T-helper 9 cell (primary cell): ENCODE measurements around the gene ARHGAP9.
"Not testable (repeated sequence)": the region's sequence is repeated elsewhere in the genome, so short reads cannot be mapped to it uniquely, and the experiment has no call there.

Source experiments
- DNase-seq: peaks from one replicate; pipeline ENCODE4 v3.0.0-alpha.2; 2020
- total RNA-seq, 2 donors: gene quantifications; one replicate each; lab custom pipeline; 2026; lab: John Stamatoyannopoulos, UW

Gene ARHGAP9
- total RNA-seq: 130 to 336 reads per million in 2 donors

DNA sequence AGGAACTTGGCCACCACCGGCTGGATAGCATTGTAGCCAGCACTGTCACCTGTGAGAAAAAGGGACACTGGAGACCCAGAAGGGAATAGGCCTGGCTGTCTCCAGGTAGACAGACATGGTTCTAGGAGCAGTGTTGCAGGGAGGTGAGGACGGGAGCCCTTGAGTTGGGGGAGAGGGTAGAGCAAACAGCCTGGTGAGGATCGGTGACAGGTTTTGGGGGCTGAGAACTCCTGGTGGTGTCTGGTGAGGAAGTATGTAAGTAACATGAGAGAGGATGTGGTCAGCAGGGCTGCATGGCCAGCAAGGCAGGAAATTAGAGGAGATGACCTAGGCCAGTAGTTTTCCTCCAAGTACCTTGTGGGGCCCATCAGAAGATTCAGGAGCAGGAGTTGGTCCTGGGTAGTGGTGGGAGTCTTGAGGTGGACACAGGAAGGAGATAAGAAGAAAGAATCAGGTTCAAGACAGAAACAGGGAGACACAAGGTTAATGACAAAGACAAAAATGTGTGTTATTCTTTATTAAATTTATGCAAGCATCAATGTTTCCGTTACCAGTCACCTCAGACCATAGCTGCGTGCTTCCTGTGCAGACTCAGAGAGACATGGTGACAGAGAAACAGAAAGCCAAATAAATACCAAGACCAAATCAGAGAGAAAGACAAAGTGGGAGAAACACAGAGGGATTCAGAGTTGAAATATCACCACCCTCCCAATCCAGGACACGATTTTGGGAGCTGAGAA is at the start of gene ARHGAP9:
TSS of gene ARHGAP9 (minus strand) at position 491 of the 740 bp plus-strand sequence. CDS start at position 31, 460 bp downstream.
- peak; percentile 43 for DNase-seq

GRCh38 chr12:57528831-57529555 is 49.3 kb upstream of the ARHGAP9 start:
- no peak for DNase-seq

- DNase-seq: no peak
Observed at GRCh38 chr12:57528176-57528575, 48.5 kb upstream of the ARHGAP9 start.

DNA sequence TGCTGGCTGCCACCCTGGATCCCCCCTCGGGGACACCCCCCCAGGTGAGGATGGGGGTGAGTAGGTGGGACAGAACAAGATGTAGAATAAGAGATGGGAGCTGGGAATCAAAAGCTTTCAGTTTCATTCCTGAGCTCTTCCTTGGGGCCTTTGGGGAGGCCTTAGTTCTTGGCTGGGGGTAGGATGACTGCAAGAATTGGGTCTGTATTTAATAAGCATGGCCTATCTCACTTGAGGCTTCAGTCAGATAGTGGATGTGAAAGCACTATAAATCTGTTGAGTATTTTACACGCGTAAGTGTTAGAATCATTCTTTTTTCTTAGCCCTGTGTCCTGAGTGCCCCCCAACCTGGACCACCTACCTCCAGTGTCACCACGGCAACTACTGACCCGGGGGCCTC is 47.5 kb upstream of the ARHGAP9 start:
- DNase-seq: no peak

- DNase-seq: no peak
Observed at GRCh38 chr12:57526477-57527126, 46.9 kb upstream of the ARHGAP9 start.

DNA sequence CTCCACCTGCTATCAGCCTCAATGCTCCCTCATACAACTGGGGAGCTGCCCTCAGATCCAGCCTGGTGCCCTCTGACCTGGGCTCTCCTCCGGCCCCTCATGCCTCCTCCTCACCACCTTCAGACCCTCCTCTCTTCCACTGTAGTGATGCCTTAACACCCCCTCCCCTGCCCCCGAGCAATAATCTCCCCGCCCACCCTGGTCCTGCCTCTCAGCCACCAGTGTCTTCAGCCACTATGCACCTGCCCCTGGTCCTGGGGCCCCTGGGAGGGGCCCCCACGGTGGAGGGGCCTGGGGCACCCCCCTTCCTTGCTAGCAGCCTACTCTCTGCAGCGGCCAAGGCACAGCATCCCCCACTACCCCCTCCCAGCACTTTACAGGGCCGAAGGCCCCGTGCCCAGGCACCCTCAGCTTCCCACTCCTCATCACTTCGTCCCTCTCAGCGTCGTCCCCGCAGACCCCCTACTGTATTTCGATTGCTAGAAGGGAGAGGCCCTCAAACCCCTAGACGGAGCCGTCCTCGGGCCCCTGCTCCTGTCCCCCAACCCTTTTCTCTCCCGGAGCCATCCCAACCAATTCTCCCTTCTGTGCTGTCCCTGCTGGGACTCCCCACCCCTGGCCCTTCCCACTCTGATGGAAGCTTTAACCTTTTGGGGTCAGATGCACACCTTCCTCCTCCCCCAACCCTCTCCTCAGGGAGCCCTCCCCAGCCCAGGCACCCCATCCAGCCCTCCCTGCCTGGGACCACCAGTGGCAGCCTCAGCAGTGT is 46.1 kb upstream of the ARHGAP9 start:
- no peak for DNase-seq

DNA sequence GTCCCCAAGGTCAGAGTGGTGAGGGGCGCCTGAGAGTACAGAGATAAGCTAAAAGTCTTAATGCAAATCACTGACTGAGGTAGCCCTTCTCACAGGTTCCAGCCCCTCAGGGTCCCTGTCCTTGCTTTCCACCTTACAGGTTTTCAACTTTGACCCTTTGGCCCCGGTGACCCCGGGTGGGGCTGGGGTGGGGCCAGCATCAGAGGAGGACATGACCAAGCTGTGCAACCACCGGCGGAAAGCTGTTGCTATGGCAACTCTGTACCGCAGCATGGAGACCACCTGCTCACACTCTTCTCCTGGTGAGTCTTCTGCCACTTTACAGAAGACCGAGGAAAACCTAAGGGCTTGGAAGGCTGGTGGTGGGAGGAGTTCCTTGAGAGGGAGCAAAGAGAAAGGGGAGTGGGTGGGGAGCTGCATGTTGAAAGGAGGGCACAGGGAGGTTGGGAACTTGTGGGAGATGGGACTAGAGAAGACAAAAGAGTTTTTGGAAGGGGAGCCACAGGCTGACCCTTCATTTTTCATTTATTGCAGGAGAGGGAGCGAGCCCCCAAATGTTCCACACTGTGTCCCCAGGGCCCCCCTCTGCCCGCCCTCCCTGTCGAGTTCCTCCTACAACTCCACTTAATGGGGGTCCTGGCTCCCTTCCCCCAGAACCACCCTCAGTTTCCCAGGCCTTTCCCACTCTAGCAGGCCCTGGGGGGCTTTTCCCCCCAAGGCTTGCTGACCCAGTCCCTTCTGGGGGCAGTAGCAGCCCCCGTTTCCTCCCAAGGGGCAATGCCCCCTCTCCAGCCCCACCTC is 45.3 kb upstream of the ARHGAP9 start:
- DNase-seq: no peak

- no peak for DNase-seq
Observed at GRCh38 chr12:57523706-57524614, 44.3 kb upstream of the ARHGAP9 start.

DNA sequence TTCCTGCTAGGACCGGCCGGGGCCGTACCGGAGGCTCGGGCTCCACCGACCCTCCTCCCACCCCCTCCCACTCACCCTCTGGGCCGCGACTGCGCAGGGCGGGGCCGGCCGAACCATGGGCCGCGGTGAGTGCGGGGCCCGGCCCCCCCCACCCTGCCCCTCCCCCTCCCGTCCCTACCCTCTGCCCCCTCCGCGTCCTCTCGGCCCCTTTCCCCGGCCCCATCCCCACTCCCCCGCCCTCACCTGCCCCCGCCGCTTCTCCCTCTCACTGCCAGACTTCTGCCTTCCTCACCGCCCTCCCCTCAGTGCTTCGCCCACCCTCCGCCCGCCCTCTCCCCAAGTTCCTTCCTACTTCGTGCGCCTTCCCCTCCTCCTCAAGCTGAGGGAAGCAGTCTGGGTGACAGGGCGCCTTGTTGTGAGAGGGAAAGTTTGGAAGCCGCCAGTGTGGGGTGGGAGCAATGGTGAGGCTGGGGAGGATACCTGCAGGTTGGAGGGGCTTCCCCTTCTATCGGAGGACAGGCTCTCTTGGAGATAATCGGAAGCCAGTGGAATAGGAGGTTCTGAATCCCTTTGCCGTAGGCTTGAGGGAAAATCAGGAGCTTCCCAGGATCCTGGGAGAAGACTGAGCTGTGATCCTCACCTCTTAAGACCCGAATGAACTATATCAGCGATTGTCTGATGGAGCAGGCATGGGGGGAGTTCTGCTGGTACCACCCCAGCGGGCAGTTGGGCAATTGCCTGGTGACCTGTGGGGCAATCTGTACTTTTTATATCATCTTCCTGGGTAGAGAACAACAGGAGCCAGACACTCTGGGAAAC is 43.4 kb upstream of the ARHGAP9 start:
- DNase-seq: peak; percentile 53

DNA sequence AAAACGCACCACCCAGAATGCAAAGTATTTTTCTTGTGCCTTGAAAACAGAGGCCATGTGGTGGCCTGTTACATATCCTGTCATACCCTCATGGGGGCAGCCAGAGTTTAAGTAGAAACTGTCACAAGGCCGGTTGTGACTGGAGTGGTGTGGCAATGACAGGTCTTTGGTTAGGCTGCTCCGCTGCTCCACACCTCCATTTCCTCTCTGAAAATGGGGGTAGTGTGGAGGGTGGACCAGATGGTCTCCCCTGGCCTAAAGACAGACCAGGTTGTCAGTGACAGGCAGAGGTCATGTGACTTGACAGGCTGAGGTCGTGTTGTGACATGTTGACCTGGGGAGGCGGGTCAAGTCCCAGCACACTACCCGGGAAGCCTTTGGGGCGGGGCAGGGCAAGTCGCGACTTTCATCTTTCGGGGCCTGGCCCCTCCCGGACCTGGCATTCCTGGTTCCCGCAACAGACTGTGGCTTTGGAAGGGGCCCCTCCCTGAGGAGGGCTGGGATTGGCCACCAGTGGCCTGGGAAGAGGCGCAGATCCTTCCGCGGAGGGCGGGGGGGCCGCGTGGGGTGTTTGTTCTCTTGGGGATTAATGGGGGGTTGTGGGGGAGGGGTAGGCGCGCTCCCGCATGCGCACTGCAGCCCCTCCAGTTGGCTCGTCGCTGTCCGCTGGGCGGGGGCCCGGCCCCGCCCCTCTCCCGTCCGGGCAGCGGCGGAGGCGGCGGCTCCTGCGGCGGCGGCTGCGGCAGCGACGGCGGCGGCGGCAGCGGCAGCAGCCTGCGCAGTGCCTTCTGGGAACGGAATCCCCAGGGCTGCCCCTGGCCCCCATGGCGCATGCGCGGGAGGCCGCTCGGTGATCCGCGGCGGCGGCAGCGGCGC is 42.6 kb upstream of the ARHGAP9 start, which contains the start of gene MBD6:
TSS of gene MBD6 (plus strand) at position 814 of the 876 bp plus-strand sequence. CDS start 1,480 bp downstream, outside the sequence.
- DNase-seq: peak; percentile 86

DNA sequence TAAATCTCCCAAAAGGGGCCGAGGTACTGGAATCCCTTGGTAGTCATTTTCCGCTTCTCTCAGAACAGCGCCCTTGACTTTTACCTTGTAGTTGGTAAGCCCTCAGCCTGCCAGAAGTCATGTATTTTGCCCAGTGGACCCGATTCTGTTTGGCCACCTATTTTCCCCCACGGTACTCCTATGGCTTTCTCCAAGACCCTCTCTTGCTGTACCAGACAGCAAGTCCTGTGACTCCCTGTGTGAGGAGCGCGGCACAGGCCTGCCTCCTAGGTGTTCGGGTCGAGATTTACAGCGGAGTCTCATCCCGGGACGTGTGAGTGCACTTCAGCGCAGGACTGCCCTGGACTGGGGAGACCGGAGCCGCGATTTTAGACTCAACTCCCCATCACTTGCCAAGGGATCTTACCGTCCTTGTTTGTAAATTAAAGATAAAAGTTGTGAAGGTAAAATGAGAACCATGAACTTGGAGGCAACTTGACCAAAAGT is 41.9 kb upstream of the ARHGAP9 start:
- no peak for DNase-seq

DNA sequence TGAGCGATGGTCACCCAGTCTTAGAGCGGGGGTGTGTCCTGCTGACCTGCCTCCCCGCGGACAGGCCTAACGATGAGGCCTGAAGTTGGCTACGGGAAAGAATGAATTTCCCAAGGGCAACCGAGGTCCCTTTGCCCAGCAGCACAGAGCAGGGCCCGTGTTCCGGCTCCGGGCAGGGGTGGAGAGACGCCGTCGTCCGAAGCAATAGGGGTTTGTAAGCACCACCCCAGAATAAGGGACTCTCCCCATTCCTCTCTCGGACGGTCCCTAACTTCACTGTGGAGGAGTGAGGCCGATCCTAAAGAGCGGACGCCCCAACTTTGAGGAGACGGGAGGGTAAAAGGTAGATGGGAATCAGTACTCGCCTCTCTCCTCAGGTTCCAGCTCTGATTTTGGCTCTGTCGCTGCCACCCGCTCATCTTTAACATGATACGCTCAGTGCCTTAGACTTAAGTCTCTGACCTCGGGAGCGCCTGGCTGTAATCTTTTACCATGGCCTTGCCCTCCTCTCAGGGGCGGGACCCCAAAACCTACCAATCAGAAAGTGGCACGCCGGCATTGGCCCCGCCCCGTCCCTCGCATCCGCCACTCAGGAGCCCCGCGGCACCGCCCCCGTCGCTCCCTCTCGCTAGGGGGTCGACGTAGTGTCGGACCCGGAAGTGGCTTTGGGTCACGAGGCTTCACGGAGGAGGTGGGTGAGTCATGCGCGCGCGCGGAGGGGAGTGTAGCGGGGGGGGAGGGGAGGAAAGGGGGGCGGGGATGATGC is 40.6 kb upstream of the ARHGAP9 start, which contains the start of gene DDIT3:
TSS of gene DDIT3 (minus strand) at position 462 of the 766 bp plus-strand sequence. CDS start 3,108 bp downstream, outside the sequence.
- DNase-seq: peak; percentile 99

- peak; percentile 13 for DNase-seq
Observed at GRCh38 chr12:57519796-57520052, 40.1 kb upstream of the ARHGAP9 start.

GRCh38 chr12:57518920-57519795 is 39.5 kb upstream of the ARHGAP9 start:
- no peak for DNase-seq

DNA sequence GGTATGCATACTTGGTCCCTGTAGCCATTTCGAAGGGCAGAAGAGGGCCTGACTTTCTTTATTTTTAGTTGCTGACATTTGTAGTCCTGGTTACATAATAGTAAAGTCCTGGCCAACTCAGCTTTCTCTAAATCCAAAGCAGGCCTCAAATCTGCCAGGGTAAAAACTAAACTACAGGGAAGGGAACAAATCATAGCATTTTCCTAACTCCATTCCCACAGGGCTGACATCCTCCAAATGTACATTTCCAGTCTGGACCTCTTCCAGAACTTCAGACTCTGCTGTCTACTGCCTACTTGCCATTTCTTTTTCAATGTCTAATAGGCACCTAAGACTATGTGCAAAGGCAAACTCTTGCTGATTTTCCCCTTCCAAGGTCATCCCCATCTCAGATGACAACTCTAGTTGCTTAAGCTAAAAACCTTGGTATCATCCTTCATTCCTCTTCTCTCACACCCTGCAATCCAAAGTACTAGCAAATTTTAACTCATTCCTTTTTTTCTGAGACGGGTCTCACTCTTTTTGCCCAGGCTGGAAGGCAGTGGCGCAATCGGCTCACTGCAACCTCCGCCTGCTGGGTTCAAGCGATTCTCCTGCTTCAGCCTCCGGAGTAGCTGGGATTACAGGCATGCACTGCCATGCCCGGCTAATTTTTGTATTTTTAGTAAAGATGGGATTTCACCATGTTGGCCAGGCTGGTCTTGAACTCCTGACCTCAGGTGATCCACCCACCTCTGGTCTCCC is 38.7 kb upstream of the ARHGAP9 start:
- DNase-seq: no peak

- DNase-seq: not testable (repeated sequence)
Observed at GRCh38 chr12:57517718-57518117, 38.1 kb upstream of the ARHGAP9 start.
